Cardiac muscle cell (in vitro differentiated cells and primary cell): Measurements from ENCODE around the gene SFTPB. TPM values are rescaled to one million over a fixed set of nuclear protein-coding genes. Genes with fewer than 3 reads are reported as not detected.

ENCODE experiments used
- DNase-seq, 2 donors: peaks; one replicate each; pipeline versions ENCODE4 v3.0.0 to v3.0.0-alpha.2; 2010 to 2017; ENCODE audit warnings: low read depth in 1 of 2, low spot score in 1 of 2
- H3K27ac ChIP-seq: fragments of 200-600 bp; sonication (generic); 2 replicates; pipeline ENCODE4 v1.5.1; 2016
- H3K27me3 ChIP-seq: fragments of 200-600 bp; sonication (generic); 2 replicates; pipeline ENCODE4 v1.6.0; 2016; ENCODE audit warnings: control low read depth
- H3K36me3 ChIP-seq: fragments of 200-600 bp; sonication (generic); 2 replicates; pipeline ENCODE4 v1.5.1; 2016; ENCODE audit warnings: control low read depth
- H3K4me1 ChIP-seq: fragments of 200-600 bp; sonication (generic); 2 replicates; pipeline ENCODE4 v1.8.1; 2017; ENCODE audit warnings: low read depth, mild to moderate bottlenecking, mixed run types
- H3K4me3 ChIP-seq: fragments of 200-600 bp; sonication (generic); 2 replicates; pipeline ENCODE4 v1.5.1; 2016; ENCODE audit warnings: mild to moderate bottlenecking
- H3K9me3 ChIP-seq: fragments of 200-600 bp; sonication (generic); 2 replicates; pipeline ENCODE4 v1.5.1; 2017; ENCODE audit warnings: low read depth, mild to moderate bottlenecking, control low read depth
- polyA plus RNA-seq: library from polyadenylated mRNA; unstranded; fragments of >200 nt; fragmentation: Nextera tagmentation; extraction: Ambion mirVana; gene quantifications from 2 replicates; pipeline ENCODE4 v1.2.1, GENCODE V29; 2016
- total RNA-seq: library from RNA; depleted of rRNA; stranded (reverse); fragments of >200 nt; gene quantifications from 2 replicates; pipeline ENCODE4 v1.2.3, GENCODE V29; 2016
- TF ChIP-seq, protein P1 (sequence below): IDR thresholded peaks from 2 replicates; pipeline ENCODE4 v1.5.1; 2012; ENCODE audit warnings: low read depth, mild to moderate bottlenecking, low read length

The SFTPB gene
- total and polyA plus RNA-seq, 2 experiments from 2014 or later, result not detected

DNA sequence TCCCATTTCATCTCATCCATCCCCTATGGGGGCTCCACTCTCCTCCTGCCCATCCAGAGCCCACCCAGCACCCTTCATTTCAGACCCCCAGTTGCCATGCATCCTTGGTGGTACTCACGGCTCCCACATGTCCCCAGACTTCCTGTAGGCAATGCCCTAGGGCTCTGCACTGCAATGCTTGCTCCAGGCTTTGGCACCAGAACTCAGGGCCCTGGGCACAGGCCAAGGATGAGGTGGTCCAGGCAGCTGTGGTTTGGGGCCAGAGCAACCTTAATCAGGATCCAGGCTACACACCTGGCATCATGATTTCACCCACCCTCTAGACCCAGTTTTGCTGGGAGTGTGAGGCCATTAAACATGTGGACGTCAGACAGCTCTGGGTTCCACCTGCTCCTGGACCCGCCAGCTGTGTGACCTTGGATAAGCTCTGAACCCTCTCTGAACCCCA lies 414 bp downstream of the SFTPB start:
- TF ChIP-seq, protein P1, sequence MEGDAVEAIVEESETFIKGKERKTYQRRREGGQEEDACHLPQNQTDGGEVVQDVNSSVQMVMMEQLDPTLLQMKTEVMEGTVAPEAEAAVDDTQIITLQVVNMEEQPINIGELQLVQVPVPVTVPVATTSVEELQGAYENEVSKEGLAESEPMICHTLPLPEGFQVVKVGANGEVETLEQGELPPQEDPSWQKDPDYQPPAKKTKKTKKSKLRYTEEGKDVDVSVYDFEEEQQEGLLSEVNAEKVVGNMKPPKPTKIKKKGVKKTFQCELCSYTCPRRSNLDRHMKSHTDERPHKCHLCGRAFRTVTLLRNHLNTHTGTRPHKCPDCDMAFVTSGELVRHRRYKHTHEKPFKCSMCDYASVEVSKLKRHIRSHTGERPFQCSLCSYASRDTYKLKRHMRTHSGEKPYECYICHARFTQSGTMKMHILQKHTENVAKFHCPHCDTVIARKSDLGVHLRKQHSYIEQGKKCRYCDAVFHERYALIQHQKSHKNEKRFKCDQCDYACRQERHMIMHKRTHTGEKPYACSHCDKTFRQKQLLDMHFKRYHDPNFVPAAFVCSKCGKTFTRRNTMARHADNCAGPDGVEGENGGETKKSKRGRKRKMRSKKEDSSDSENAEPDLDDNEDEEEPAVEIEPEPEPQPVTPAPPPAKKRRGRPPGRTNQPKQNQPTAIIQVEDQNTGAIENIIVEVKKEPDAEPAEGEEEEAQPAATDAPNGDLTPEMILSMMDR, result no peak
- no peak overlapping the region for H3K4me3 ChIP-seq
- no peaks in the 10 kb centered on the region for H3K9me3 ChIP-seq
- no peaks in the 10 kb centered on the region for H3K36me3 ChIP-seq
- no peaks in the 10 kb centered on the region for H3K4me1 ChIP-seq
- no peak overlapping the region for H3K27ac ChIP-seq
- DNase-seq, result no peak
- no peaks in the 10 kb centered on the region for H3K27me3 ChIP-seq

DNA sequence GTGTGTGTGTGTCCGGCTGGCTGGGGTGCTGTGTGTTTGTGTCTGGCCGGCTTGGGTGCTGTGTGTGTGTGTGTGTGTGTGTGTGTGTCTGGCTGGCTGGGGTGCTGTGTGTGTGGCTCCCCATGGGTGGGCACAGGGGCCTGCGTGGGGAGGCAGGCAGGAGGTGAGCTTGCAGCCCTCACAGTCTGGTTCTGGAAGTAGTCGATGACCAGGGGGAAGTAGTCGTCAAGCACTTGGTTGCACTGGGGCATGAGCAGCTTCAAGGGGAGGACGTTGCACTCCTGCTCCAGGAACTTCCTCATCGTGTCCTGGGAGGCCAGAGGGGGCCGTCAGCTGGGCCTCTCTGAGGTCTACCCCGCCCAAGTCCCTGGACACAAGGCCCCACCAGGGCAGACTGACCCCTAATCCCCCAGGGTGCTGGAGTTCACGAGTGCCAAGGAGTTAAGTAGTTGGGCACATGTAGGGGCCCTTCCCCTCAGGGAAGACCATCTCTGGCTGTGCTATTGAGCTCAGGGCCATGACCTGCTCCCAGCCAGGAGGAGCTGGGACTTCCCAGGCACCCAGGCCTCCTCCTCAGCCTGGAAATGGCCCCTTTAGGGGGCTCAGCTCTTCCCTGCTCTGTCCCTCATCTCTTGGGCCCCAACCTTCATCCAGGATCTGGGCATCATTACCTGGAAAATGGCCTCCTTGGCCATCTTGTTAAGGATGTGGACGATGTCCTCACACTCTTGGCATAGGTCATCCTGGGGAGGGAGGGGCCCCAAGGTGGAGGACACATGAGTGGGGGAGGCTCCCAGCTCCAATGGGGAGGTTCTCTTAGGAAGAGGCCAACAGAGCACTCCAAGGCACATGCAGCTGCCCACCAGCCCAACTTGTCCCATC lies 1.3 kb downstream of the SFTPB start:
- Histone ChIP-seq H3K4me1 (no peaks in the 10 kb centered on the region), H3K4me3 (no peak overlapping the region), H3K36me3 (no peaks in the 10 kb centered on the region), H3K9me3 (no peaks in the 10 kb centered on the region), H3K27ac (no peak overlapping the region), H3K27me3 (no peaks in the 10 kb centered on the region)
- no peak for DNase-seq
- TF ChIP-seq, protein P1, result no peak

DNA sequence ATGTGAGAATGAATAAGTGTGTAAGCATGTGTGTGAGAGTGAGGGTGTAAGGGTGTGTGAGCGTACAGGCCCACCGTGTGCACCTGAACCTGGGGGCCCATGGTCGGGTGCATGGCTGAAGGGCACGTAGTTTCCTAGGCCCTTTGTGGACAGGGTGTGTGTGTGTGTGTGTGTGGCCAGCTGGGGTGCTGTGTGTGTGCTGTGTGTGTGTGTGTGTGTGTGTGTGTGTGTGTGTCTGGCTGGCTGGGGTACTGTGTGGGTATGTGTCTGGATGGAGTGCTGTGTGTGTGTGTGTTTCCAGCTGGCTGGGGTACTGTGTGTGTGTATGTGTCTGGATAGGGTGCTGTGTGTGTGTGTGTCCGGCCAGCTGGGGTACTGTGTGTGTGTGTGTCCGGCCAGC lies 2.0 kb downstream of the SFTPB start:
- H3K27me3 ChIP-seq, result no peaks in the 10 kb centered on the region
- no peak overlapping the region for H3K4me3 ChIP-seq
- no peak overlapping the region for H3K27ac ChIP-seq
- DNase-seq, result no peak
- H3K36me3 ChIP-seq, result no peaks in the 10 kb centered on the region
- H3K9me3 ChIP-seq, result no peaks in the 10 kb centered on the region
- no peaks in the 10 kb centered on the region for H3K4me1 ChIP-seq
- TF ChIP-seq, protein P1, result no peak

DNA sequence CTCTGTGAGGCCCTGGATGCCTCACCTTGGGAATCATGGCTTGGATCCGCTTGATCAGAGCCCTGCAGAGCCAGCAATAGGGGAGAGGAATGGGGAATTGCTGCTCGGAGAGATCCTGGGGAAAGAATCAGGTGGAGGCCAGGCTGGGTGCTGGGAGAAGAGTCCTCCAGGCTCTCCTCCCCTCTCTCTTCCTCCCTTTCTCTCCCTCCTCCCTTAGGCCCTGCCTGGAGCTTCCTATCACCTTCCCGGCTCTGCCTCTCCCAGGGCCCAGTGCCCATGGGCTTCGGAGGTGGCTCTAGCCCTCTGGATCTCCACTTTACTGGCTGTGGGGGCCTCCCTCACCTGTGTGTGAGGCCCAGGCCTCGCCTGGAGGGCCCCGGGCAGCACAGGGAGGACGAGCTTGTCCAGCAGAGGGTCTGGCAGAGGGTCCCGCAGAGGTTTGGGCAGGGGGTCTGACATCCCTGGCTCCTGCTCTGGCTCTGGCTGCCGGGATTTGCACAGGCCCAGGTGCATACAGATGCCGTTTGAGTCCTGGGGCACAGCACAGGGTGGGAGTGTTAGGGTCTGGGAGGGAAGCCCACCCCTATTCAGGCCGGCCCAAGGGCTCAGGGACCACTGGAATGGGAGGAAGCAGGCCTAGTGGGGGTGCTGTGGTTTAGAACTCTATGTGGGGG lies 2.6 kb downstream of the SFTPB start:
- Histone ChIP-seq H3K9me3 (no peaks in the 10 kb centered on the region), H3K36me3 (no peaks in the 10 kb centered on the region), H3K27ac (no peak overlapping the region), H3K27me3 (no peaks in the 10 kb centered on the region), H3K4me3 (no peak overlapping the region), H3K4me1 (no peaks in the 10 kb centered on the region)
- no peak for DNase-seq
- TF ChIP-seq, protein P1, result no peak

DNA sequence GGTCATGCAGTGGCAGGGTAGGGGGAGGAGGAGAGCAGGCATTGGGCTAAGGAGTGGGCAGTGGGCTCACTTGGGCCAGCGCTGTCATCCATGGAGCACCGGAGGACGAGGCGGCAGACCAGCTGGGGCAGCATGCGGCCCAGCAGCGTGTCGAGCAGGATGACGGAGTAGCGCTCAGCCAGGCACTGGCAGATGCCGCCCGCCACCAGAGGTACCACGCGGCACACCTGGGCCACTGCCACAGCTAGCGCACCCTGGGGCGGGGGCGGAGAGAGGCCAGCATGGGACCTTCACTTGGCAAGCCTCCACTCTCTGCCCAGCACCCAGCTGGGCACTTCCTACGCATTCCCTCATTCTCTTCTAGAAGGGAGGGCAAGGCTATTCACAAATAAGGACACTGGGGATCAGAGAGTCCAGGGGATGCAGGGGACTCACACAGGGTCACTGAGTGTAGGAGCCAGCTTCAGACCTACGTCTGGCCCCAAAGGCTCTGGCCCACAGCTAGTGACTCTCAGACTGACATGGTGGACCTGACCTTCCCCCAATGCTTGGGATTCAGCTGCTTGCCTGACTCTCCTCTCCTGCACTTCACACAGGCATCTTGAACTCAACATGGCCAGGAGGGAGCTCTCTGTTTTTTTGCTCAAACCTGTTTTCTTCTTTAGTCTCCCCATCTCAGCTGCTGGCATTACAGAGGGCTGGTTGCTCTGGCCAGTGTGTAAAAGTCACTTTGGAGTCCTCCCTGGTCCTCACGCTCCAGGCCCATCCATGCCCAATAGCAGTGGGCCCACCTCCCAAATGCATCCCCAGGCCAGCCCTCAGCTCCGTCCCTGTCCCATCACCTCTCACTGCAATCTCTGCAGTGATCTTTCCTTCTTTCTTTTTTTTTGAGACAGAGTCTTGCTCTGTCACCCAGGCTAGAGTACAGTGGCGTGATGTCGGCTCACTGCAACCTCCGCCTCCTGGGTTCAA lies 4.1 kb downstream of the SFTPB start:
- no peaks in the 10 kb centered on the region for H3K27me3 ChIP-seq
- no peaks in the 10 kb centered on the region for H3K9me3 ChIP-seq
- H3K4me3 ChIP-seq, result no peak overlapping the region
- H3K27ac ChIP-seq, result no peak overlapping the region
- TF ChIP-seq, protein P1, result no peak
- no peak for DNase-seq
- H3K36me3 ChIP-seq, result no peaks in the 10 kb centered on the region
- no peaks in the 10 kb centered on the region for H3K4me1 ChIP-seq
